Neural cell (in vitro differentiated cells): ENCODE measurements around the gene DCTN4. TPM values are rescaled to one million over a fixed set of nuclear protein-coding genes. Genes with fewer than 3 reads are reported as not detected.

Experiments used
- H2AFZ ChIP-seq: fragments of 200-600, 300-800 bp; sonication (generic), shearing (Covaris generic); 2 replicates; pipeline ENCODE4 v1.6.0; 2014; ENCODE audit warnings: low read depth, mild to moderate bottlenecking, antibody characterized with exemption, low read length, moderate library complexity
- H3F3A ChIP-seq: fragments of 200-600 bp; shearing (Covaris generic); 2 replicates; pipeline ENCODE4 v1.6.1; 2016; ENCODE audit warnings: mild to moderate bottlenecking, moderate library complexity, mixed read lengths, antibody characterized with exemption, low read length; ENCODE audit not compliant: insufficient read depth, poor library complexity, severe bottlenecking
- H3K27ac ChIP-seq: fragments of 200-600, 300-800 bp; sonication (generic), shearing (Covaris generic); 2 replicates; pipeline ENCODE4 v1.5.1; 2014; ENCODE audit warnings: mild to moderate bottlenecking, low read length, moderate library complexity
- H3K27me3 ChIP-seq: fragments of 300-800, 200-600 bp; sonication (generic), shearing (Covaris generic); 2 replicates; pipeline ENCODE4 v1.6.0; 2014; ENCODE audit warnings: mild to moderate bottlenecking, low read depth, low read length, moderate library complexity; ENCODE audit not compliant: insufficient read depth
- H3K36me3 ChIP-seq: fragments of 300-800, 200-600 bp; sonication (generic), shearing (Covaris generic); 2 replicates; pipeline ENCODE4 v1.5.1; 2014; ENCODE audit warnings: mild to moderate bottlenecking, antibody characterized with exemption, low read length, moderate library complexity; ENCODE audit not compliant: insufficient read depth
- H3K4me2 ChIP-seq: fragments of 300-800, 200-600 bp; sonication (generic), shearing (Covaris generic); 2 replicates; pipeline ENCODE4 v1.6.0; 2014; ENCODE audit warnings: mild to moderate bottlenecking, low read length
- H3K4me3 ChIP-seq: fragments of 300-800, 200-600 bp; sonication (generic), shearing (Covaris generic); 2 replicates; pipeline ENCODE4 v1.5.1; 2014; ENCODE audit warnings: mild to moderate bottlenecking, low read length, moderate library complexity
- H3K79me2 ChIP-seq: fragments of 200-600 bp; shearing (Covaris generic); replicated peaks from 2 replicates; pipeline ENCODE4 v1.6.0; 2014; ENCODE audit warnings: mild to moderate bottlenecking, low read length, moderate library complexity; ENCODE audit not compliant: insufficient read depth
- H3K9ac ChIP-seq: fragments of 300-800, 200-600 bp; sonication (generic), shearing (Covaris generic); 2 replicates; pipeline ENCODE4 v1.6.1; 2016; ENCODE audit warnings: mild to moderate bottlenecking, low read length, mixed read lengths
- H3K9me2 ChIP-seq: fragments of 200-600 bp; shearing (Covaris generic); 2 replicates; pipeline ENCODE4 v1.6.1; 2016; ENCODE audit warnings: mild to moderate bottlenecking, low read length, mixed read lengths; ENCODE audit not compliant: insufficient read depth
- H3K9me3 ChIP-seq: fragments of 200-600, 300-800 bp; sonication (generic), shearing (Covaris generic); 2 replicates; pipeline ENCODE4 v1.6.1; 2016; ENCODE audit warnings: mild to moderate bottlenecking, mixed run types, low read length, moderate library complexity, mixed read lengths
- H4K20me1 ChIP-seq: fragments of 200-600 bp; shearing (Covaris generic); 2 replicates; pipeline ENCODE4 v1.6.1; 2016; ENCODE audit warnings: mild to moderate bottlenecking, mixed run types; ENCODE audit not compliant: insufficient read depth
- CTCF ChIP-seq: fragments of 450-650 bp; IDR thresholded peaks from 2 replicates; pipeline ENCODE4 v1.5.1; 2014; ENCODE audit warnings: antibody characterized with exemption, mild to moderate bottlenecking, moderate library complexity; ENCODE audit not compliant: poor library complexity, severe bottlenecking
- EP300 ChIP-seq: fragments of 450-650 bp; conservative IDR thresholded peaks from 2 replicates; pipeline ENCODE4 v1.6.1; 2014; ENCODE audit warnings: antibody characterized with exemption, mild to moderate bottlenecking, moderate library complexity; ENCODE audit not compliant: poor library complexity, severe bottlenecking
- EZH2 ChIP-seq: fragments of 200-600, 300-800 bp; shearing (Covaris generic), sonication (generic); IDR thresholded peaks from 2 replicates; pipeline ENCODE4 v1.6.1; 2014; ENCODE audit warnings: antibody characterized with exemption, low read length, borderline replicate concordance, mild to moderate bottlenecking; ENCODE audit not compliant: insufficient read depth, poor library complexity, severe bottlenecking
- MXI1 ChIP-seq: fragments of 450-650 bp; conservative IDR thresholded peaks from 2 replicates; pipeline ENCODE4 v1.6.1; 2014; ENCODE audit warnings: antibody characterized with exemption, mild to moderate bottlenecking; ENCODE audit not compliant: poor library complexity, severe bottlenecking
- POLR2AphosphoS5 ChIP-seq: IDR thresholded peaks from 2 replicates; pipeline ENCODE4 v1.6.1; 2012
- RAD21 ChIP-seq: fragments of 450-650 bp; conservative IDR thresholded peaks from 2 replicates; pipeline ENCODE4 v1.6.1; 2014; ENCODE audit warnings: antibody characterized with exemption, mild to moderate bottlenecking, moderate library complexity
- SMC3 ChIP-seq: fragments of 450-650 bp; conservative IDR thresholded peaks from 2 replicates; pipeline ENCODE4 v1.6.1; 2014; ENCODE audit warnings: antibody characterized with exemption, mild to moderate bottlenecking, moderate library complexity; ENCODE audit not compliant: poor library complexity
- TAF1 ChIP-seq: IDR thresholded peaks from 2 replicates; pipeline ENCODE4 v1.6.1; 2012; ENCODE audit warnings: low read depth
- polyA plus RNA-seq: library from polyadenylated mRNA; depleted of rRNA; stranded (reverse); fragments of >200 nt; gene quantifications from 2 replicates; pipeline ENCODE4 v1.2.3, GENCODE V29; 2014
- TF ChIP-seq, protein P1 (sequence below): IDR thresholded peaks from 2 replicates; pipeline ENCODE4 v1.6.1; 2012; ENCODE audit warnings: borderline replicate concordance

The DCTN4 gene
- polyA plus RNA-seq, 1 donor from 2014 or later: 117 TPM

DNA sequence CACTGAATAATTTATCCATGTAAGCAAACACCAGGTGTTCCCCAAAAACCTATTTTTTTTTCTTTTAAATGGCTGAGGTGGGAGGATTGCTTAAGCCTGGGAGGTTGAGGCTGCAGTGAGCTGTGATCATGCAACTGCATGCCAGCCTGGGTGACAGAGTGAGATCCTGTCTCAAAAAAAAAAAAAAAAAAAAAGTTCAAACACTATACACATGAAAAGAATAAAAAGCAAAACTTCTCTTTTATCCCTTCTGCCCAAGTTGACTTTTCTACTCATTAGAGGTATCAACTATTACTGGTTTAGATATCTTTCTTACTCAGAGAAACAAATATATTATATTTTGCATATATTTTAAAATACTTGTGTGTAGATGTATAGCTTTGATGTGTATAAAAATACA, 17.8 kb downstream of the DCTN4 start:
- no peak for TF ChIP-seq TAF1
- no peak for TF ChIP-seq SMC3
- TF ChIP-seq MXI1: no peak
- TF ChIP-seq, protein P1, sequence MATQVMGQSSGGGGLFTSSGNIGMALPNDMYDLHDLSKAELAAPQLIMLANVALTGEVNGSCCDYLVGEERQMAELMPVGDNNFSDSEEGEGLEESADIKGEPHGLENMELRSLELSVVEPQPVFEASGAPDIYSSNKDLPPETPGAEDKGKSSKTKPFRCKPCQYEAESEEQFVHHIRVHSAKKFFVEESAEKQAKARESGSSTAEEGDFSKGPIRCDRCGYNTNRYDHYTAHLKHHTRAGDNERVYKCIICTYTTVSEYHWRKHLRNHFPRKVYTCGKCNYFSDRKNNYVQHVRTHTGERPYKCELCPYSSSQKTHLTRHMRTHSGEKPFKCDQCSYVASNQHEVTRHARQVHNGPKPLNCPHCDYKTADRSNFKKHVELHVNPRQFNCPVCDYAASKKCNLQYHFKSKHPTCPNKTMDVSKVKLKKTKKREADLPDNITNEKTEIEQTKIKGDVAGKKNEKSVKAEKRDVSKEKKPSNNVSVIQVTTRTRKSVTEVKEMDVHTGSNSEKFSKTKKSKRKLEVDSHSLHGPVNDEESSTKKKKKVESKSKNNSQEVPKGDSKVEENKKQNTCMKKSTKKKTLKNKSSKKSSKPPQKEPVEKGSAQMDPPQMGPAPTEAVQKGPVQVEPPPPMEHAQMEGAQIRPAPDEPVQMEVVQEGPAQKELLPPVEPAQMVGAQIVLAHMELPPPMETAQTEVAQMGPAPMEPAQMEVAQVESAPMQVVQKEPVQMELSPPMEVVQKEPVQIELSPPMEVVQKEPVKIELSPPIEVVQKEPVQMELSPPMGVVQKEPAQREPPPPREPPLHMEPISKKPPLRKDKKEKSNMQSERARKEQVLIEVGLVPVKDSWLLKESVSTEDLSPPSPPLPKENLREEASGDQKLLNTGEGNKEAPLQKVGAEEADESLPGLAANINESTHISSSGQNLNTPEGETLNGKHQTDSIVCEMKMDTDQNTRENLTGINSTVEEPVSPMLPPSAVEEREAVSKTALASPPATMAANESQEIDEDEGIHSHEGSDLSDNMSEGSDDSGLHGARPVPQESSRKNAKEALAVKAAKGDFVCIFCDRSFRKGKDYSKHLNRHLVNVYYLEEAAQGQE: no peak
- TF ChIP-seq EZH2: no peak
- TF ChIP-seq EP300: no peak
- no peak for TF ChIP-seq POLR2AphosphoS5
- no peak for TF ChIP-seq CTCF
- no peak for TF ChIP-seq RAD21
- no peaks in the 10 kb centered on the region for H3K36me3 ChIP-seq
- no peaks in the 10 kb centered on the region for H3F3A ChIP-seq
- no peak overlapping the region for H3K9ac ChIP-seq
- H3K9me3 ChIP-seq: peaks cover 3% of the 10 kb centered on the region
- peaks cover 6% of the 10 kb centered on the region for H3K79me2 ChIP-seq
- no peak overlapping the region for H3K4me3 ChIP-seq
- no peak overlapping the region for H2AFZ ChIP-seq
- no peak overlapping the region for H3K4me2 ChIP-seq
- H4K20me1 ChIP-seq: no peaks in the 10 kb centered on the region
- no peak overlapping the region for H3K27ac ChIP-seq
- no peaks in the 10 kb centered on the region for H3K27me3 ChIP-seq
- no peaks in the 10 kb centered on the region for H3K9me2 ChIP-seq

- Histone ChIP-seq H3K4me3 (no peak overlapping the region), H3K36me3 (no peaks in the 10 kb centered on the region), H3F3A (no peaks in the 10 kb centered on the region), H3K9me3 (peaks cover 3% of the 10 kb centered on the region), H3K27ac (no peak overlapping the region), H3K4me2 (no peak overlapping the region), H3K9me2 (no peaks in the 10 kb centered on the region), H3K9ac (no peak overlapping the region), H3K27me3 (no peaks in the 10 kb centered on the region), H4K20me1 (no peaks in the 10 kb centered on the region), H2AFZ (no peak overlapping the region), H3K79me2 (peaks cover 6% of the 10 kb centered on the region)
- TF ChIP-seq RAD21 (no peak), TAF1 (no peak), POLR2AphosphoS5 (no peak), MXI1 (no peak)
- TF ChIP-seq, protein P1: no peak
These were observed 20.0 kb downstream of the DCTN4 start for GRCh38 chr5:150738862-150739261.
